ENCODE results near the gene SCRT2.

- TF ChIP-seq ZNF274 (IDR thresholded peaks at IDR 0.05; ENCODE audit: borderline replicate concordance, low read depth, low read length) (no peak), EGR1 (conservative IDR thresholded peaks at IDR 0.05) (no peak), POLR2A (conservative IDR thresholded peaks at IDR 0.05) (no peak), ZBED1 (IDR thresholded peaks at IDR 0.05) (no peak), ARID3A (IDR thresholded peaks at IDR 0.05; ENCODE audit: borderline replicate concordance, low read depth, low read length) (no peak), NFATC3 (IDR thresholded peaks at IDR 0.05) (no peak), ZNF780A (CRISPR knock-in tag; IDR thresholded peaks at IDR 0.05) (no peak), TCF7 (IDR thresholded peaks at IDR 0.05; ENCODE audit: borderline replicate concordance) (no peak)
Measured at GRCh38 chr20:615514-615913, 60.1 kb downstream of the SCRT2 start.

All from K562 (cell line).